OCI-LY7 (cell line): ENCODE results near the gene RAB1B. TPM values are rescaled to one million over a fixed set of nuclear protein-coding genes. Genes with fewer than 3 reads are reported as not detected.
"Not testable (repeated sequence)": the region's sequence is repeated elsewhere in the genome, so short reads cannot be mapped to it uniquely, and the experiment has no call there.

ENCODE experiments used
- BruUV-seq: library from RNA; stranded (reverse); fragments of 400-500 nt; replicated peaks from 2 replicates; lab custom pipeline; 2021; lab: Mats Ljungman, UMichigan
- CTCF ChIA-PET: fragments of 300-600 bp; sonication (Branson Sonifier 250); formaldehyde crosslinking; loops from one replicate; lab custom pipeline; 2022; ENCODE audit warnings: antibody characterized with exemption; ENCODE audit not compliant: unreplicated experiment; lab: Charles Lee
- POLR2A ChIA-PET: fragments of 300-600 bp; sonication (Branson Sonifier 250); formaldehyde crosslinking; loops from one replicate; lab custom pipeline; 2022; ENCODE audit warnings: antibody characterized with exemption; lab: Charles Lee
- DNase-seq: peaks from one replicate; pipeline ENCODE4 v3.0.0-alpha.2; 2015; ENCODE audit warnings: low spot score
- H2AFZ ChIP-seq: fragments of 200-600 bp; sonication (generic), shearing (Covaris generic); 2 replicates; pipeline ENCODE4 v1.6.1; 2014; ENCODE audit warnings: mild to moderate bottlenecking, antibody characterized with exemption, low read length, moderate library complexity
- H3K27ac ChIP-seq: fragments of 200-600 bp; sonication (generic); 2 replicates; pipeline ENCODE4 v1.5.1; 2014; ENCODE audit warnings: mixed run types, low read depth, mild to moderate bottlenecking, moderate library complexity, low read length, inconsistent platforms; ENCODE audit not compliant: poor library complexity, severe bottlenecking
- H3K36me3 ChIP-seq: fragments of 200-600 bp; sonication (generic); 2 replicates; pipeline ENCODE4 v1.6.1; 2014; ENCODE audit warnings: mild to moderate bottlenecking, antibody characterized with exemption, low read length, moderate library complexity, mixed read lengths; ENCODE audit not compliant: insufficient read depth
- H3K4me1 ChIP-seq: fragments of 200-600 bp; sonication (generic); 2 replicates; pipeline ENCODE4 v1.5.1; 2014; ENCODE audit warnings: mild to moderate bottlenecking, low read length; ENCODE audit not compliant: insufficient read depth, poor library complexity, severe bottlenecking
- H3K4me2 ChIP-seq: fragments of 200-600 bp; sonication (generic); 2 replicates; pipeline ENCODE4 v1.6.1; 2014; ENCODE audit warnings: mild to moderate bottlenecking, low read length
- H3K4me3 ChIP-seq: fragments of 200-600 bp; sonication (generic); 2 replicates; pipeline ENCODE4 v1.5.1; 2014; ENCODE audit warnings: mild to moderate bottlenecking, low read depth, low read length; ENCODE audit not compliant: poor library complexity, severe bottlenecking
- H3K79me2 ChIP-seq: fragments of 200-600 bp; sonication (generic); 2 replicates; pipeline ENCODE4 v1.6.1; 2016; ENCODE audit warnings: low read depth, mild to moderate bottlenecking, low read length, moderate library complexity, mixed read lengths; ENCODE audit not compliant: insufficient read depth
- H3K9me2 ChIP-seq: fragments of 200-600 bp; sonication (generic); 2 replicates; pipeline ENCODE4 v1.6.1; 2016; ENCODE audit warnings: mild to moderate bottlenecking, low read length, mixed read lengths; ENCODE audit not compliant: insufficient read depth
- H3K9me3 ChIP-seq: fragments of 200-600 bp; sonication (generic); 2 replicates; pipeline ENCODE4 v1.6.1; 2014; ENCODE audit warnings: mild to moderate bottlenecking, mixed run types, low read length, mixed read lengths
- H4K20me1 ChIP-seq: fragments of 200-600 bp; sonication (generic); 2 replicates; pipeline ENCODE4 v1.6.1; 2014; ENCODE audit warnings: mild to moderate bottlenecking, antibody characterized with exemption, low read length, moderate library complexity, mixed read lengths; ENCODE audit not compliant: insufficient read depth
- CTCF ChIP-seq: fragments of 200-600 bp; sonication (generic); conservative IDR thresholded peaks from 2 replicates; pipeline ENCODE4 v1.5.1; 2014; ENCODE audit warnings: mild to moderate bottlenecking, antibody characterized with exemption, low read length, moderate library complexity, mixed read lengths
- EZH2phosphoT487 ChIP-seq: fragments of 200-600 bp; sonication (generic); IDR thresholded peaks from 2 replicates; pipeline ENCODE4 v1.6.1; 2018; ENCODE audit warnings: low read depth, borderline replicate concordance, mild to moderate bottlenecking, mixed run types, antibody characterized with exemption, low read length, moderate library complexity, mixed read lengths
- intact Hi-C: fragments of 100-400 bp; cut with micrococcal nuclease; formaldehyde crosslinking; loops from one replicate; pipeline ENCODE4 v1.10.0; 2022; ENCODE audit not compliant: unreplicated experiment
- total RNA-seq, 2 experiments: library from RNA; depleted of rRNA in 1 of 2; stranded (reverse); fragments of >200 nt in 1 of 2; shearing (Covaris generic) in 1 of 2; gene quantifications; 2 replicates each; pipeline ENCODE4 v1.2.3, GENCODE V29; 2014 to 2022

Gene RAB1B
- total RNA-seq, 2 experiments from 2014 or later = 77.7 to 81.8 TPM

GRCh38 chr11:66309475-66309874 lies 41.0 kb downstream of the RAB1B start:
- no peak overlapping the region for H3K4me2 ChIP-seq
- POLR2A ChIA-PET = interaction anchor here (0.6 to 0.7 kb wide), 2 partner anchors 351 to 826 kb away, joined by 3 to 4 read pairs; no protein-coding TSS in a partner anchor
- CTCF ChIA-PET = no interaction called here
- H3K9me3 ChIP-seq = no peaks in the 10 kb centered on the region
- no TSS peak for BruUV-seq
- no peaks in the 10 kb centered on the region for H3K9me2 ChIP-seq
- H3K79me2 ChIP-seq = no peaks in the 10 kb centered on the region
- no peak for DNase-seq
- TF ChIP-seq CTCF = no peak
- TF ChIP-seq EZH2phosphoT487 = no peak
- H4K20me1 ChIP-seq = no peaks in the 10 kb centered on the region
- no peaks in the 10 kb centered on the region for H3K36me3 ChIP-seq
- no peak overlapping the region for H3K27ac ChIP-seq
- intact Hi-C loops = no loop called here
- H3K4me3 ChIP-seq = no peak overlapping the region
- H3K4me1 ChIP-seq = peaks cover 14% of the 10 kb centered on the region
- no peak overlapping the region for H2AFZ ChIP-seq

- no TSS peak for BruUV-seq
- no peak for DNase-seq
- no peaks in the 10 kb centered on the region for H3K9me3 ChIP-seq
- ChIA-PET POLR2A (interaction anchor here (3.6 kb wide), 1 partner anchor 22 kb away, joined by 13 read pairs; the partner anchor contains the start of gene YIF1A), CTCF (no interaction called here)
- intact Hi-C loops = loop anchor here (5.0 kb wide), 1 partner anchor 37 kb away; the partner anchor contains the start of genes B4GAT1 and BRMS1
- no peaks in the 10 kb centered on the region for H3K9me2 ChIP-seq
- no peak overlapping the region for H3K27ac ChIP-seq
- H3K4me1 ChIP-seq = peaks cover 14% of the 10 kb centered on the region
- no peaks in the 10 kb centered on the region for H3K79me2 ChIP-seq
- no peak overlapping the region for H3K4me3 ChIP-seq
- no peaks in the 10 kb centered on the region for H3K36me3 ChIP-seq
- TF ChIP-seq EZH2phosphoT487 (no peak), CTCF (no peak)
- H2AFZ ChIP-seq = no peak overlapping the region
- no peak overlapping the region for H3K4me2 ChIP-seq
- H4K20me1 ChIP-seq = no peaks in the 10 kb centered on the region
Observed at GRCh38 chr11:66310324-66310723, 41.9 kb downstream of the RAB1B start.

GRCh38 chr11:66310803-66311440 lies 42.5 kb downstream of the RAB1B start:
- H3K4me2 ChIP-seq, DNase-seq, H4K20me1 ChIP-seq, H3K4me3 ChIP-seq, H3K27ac ChIP-seq, H3K9me2 ChIP-seq, H3K36me3 ChIP-seq, H3K9me3 ChIP-seq, H3K79me2 ChIP-seq, BruUV-seq, H2AFZ ChIP-seq: not testable (repeated sequence)
- H3K4me1 ChIP-seq = peaks cover 14% of the 10 kb centered on the region
- ChIA-PET CTCF (interaction anchor here (0.6 to 2.5 kb wide), 4 partner anchors 12 to 75 kb away, joined by 3 to 7 read pairs (median 5); partner anchors contain the start of gene B4GAT1), POLR2A (interaction anchor here (0.6 to 3.6 kb wide), 6 partner anchors 9 to 43 kb away, joined by 3 to 13 read pairs (median 4); partner anchors contain the start of genes RAB1B and YIF1A)
- intact Hi-C loops = loop anchor here (1.0 to 5.0 kb wide), 2 partner anchors 36 to 78 kb away; partner anchors contain the start of genes B4GAT1 and BRMS1
